Measurements from ENCODE around the gene RBM44.

DNA sequence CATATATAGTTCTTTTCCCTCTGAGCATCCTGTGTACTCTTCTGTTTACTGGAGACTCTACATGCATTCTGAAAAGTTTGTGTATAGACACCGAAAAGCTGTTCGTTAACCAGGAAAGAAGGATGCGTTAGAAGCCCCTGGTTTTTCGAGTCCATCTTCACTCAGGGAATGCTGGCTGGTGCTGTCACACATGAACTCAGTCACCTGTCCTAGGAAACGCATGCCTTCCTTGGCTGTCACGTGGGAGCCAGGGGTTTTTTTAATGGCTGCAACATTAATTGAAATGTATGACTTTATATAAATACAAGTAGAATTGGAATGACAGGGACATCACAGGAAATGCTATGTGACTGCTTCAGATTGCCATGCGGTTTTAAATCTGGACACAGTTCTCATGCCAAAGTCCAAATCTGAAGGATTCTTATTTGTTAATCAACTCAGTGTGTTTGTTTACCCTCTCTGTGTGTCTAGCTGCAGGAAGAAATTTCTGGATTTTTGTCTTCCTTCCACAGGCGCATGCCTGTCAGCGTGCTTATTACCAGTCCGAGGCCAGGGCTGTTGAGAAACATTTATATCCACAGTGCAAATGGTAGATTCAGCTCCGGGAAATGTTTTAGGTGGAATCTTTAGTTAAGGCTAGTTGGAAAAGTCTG, 63.4 kb downstream of the RBM44 start:
- TF ChIP-seq, protein P1, sequence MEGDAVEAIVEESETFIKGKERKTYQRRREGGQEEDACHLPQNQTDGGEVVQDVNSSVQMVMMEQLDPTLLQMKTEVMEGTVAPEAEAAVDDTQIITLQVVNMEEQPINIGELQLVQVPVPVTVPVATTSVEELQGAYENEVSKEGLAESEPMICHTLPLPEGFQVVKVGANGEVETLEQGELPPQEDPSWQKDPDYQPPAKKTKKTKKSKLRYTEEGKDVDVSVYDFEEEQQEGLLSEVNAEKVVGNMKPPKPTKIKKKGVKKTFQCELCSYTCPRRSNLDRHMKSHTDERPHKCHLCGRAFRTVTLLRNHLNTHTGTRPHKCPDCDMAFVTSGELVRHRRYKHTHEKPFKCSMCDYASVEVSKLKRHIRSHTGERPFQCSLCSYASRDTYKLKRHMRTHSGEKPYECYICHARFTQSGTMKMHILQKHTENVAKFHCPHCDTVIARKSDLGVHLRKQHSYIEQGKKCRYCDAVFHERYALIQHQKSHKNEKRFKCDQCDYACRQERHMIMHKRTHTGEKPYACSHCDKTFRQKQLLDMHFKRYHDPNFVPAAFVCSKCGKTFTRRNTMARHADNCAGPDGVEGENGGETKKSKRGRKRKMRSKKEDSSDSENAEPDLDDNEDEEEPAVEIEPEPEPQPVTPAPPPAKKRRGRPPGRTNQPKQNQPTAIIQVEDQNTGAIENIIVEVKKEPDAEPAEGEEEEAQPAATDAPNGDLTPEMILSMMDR (IDR thresholded peaks at IDR 0.05; ENCODE audit: poor library complexity, severe bottlenecking), result no peak
- no peak for TF ChIP-seq RAD21 (conservative IDR thresholded peaks at IDR 0.05)
- TF ChIP-seq EZH2 (IDR thresholded peaks at IDR 0.05; ENCODE audit: borderline replicate concordance, insufficient read depth, low read length, poor library complexity, severe bottlenecking), result no peak
- no peak for TF ChIP-seq SMC3 (conservative IDR thresholded peaks at IDR 0.05; ENCODE audit: poor library complexity)

Data from neural cell (in vitro differentiated cells).